ENCODE data around the gene IPMK. TPM values are rescaled to one million over a fixed set of nuclear protein-coding genes. Genes with fewer than 3 reads are reported as not detected.
A peak's percentile ranks its signal among the peaks of the same experiment; 100 is the strongest.

The IPMK gene
- total and polyA plus RNA-seq, 2 donors from 2014 or later: 1.7 to 5.0 TPM

- peak; percentile 96 for FAIRE-seq
- no peaks in the 10 kb centered on the region for H3K9me3 ChIP-seq (ENCODE audit: control insufficient read depth in 2 of 3, insufficient read depth in 1 of 3, low read length in 3 of 3)
- intact Hi-C loops (cut with DNase I): no loop called here
- no peaks in the 10 kb centered on the region for H3K4me1 ChIP-seq (ENCODE audit: control insufficient read depth in 2 of 3, insufficient read depth in 2 of 3, low read depth in 1 of 3, low read length in 3 of 3)
- peak; percentile 52 for TF ChIP-seq CTCF (IDR thresholded peaks at IDR 0.05; ENCODE audit: borderline replicate concordance, extremely low read depth, insufficient read depth)
- no peaks in the 10 kb centered on the region for H3K27me3 ChIP-seq (ENCODE audit: control insufficient read depth, insufficient read depth, low read length)
- no peak overlapping the region for H3K9ac ChIP-seq (ENCODE audit: low read length in 3 of 3)
- H3K36me3 ChIP-seq (ENCODE audit: control insufficient read depth in 2 of 3, insufficient read depth in 3 of 3, low read length in 3 of 3): no peaks in the 10 kb centered on the region
- DNase-seq: peak in 2 of 5 donors; percentile 4 to 56
- H3K27ac ChIP-seq (ENCODE audit: low read depth in 2 of 2, low read length in 2 of 2): no peak overlapping the region
- no peak overlapping the region for H3K4me3 ChIP-seq (ENCODE audit: low read length in 3 of 3)
Observed at GRCh38 chr10:58177362-58177947, 90.2 kb downstream of the IPMK start.

- H3K27me3 ChIP-seq (ENCODE audit: control insufficient read depth, insufficient read depth, low read length): no peaks in the 10 kb centered on the region
Observed at GRCh38 chr10:58175990-58176900, 91.4 kb downstream of the IPMK start.

GRCh38 chr10:58174831-58175230, 92.9 kb downstream of the IPMK start:
- no peak for DNase-seq
- Histone ChIP-seq H3K4me1 (ENCODE audit: control insufficient read depth in 2 of 3, insufficient read depth in 2 of 3, low read depth in 1 of 3, low read length in 3 of 3) (no peaks in the 10 kb centered on the region), H3K36me3 (ENCODE audit: control insufficient read depth in 2 of 3, insufficient read depth in 3 of 3, low read length in 3 of 3) (no peaks in the 10 kb centered on the region), H3K4me3 (ENCODE audit: low read length in 3 of 3) (no peak overlapping the region), H3K27ac (ENCODE audit: low read depth in 2 of 2, low read length in 2 of 2) (no peak overlapping the region), H3K9me3 (ENCODE audit: control insufficient read depth in 2 of 3, insufficient read depth in 1 of 3, low read length in 3 of 3) (no peaks in the 10 kb centered on the region), H3K27me3 (ENCODE audit: control insufficient read depth, insufficient read depth, low read length) (no peaks in the 10 kb centered on the region), H3K9ac (ENCODE audit: low read length in 3 of 3) (no peak overlapping the region)
- intact Hi-C loops (cut with DNase I): no loop called here
- no peak for FAIRE-seq
- TF ChIP-seq CTCF (IDR thresholded peaks at IDR 0.05; ENCODE audit: borderline replicate concordance, extremely low read depth, insufficient read depth): no peak

More at GRCh38 chr10:58175990-58176900, 91.4 kb downstream of the IPMK start:
- H3K27ac ChIP-seq (ENCODE audit: low read depth in 2 of 2, low read length in 2 of 2): no peak overlapping the region
- H3K9ac ChIP-seq (ENCODE audit: low read length in 3 of 3): no peak overlapping the region
- TF ChIP-seq CTCF (IDR thresholded peaks at IDR 0.05; ENCODE audit: borderline replicate concordance, extremely low read depth, insufficient read depth): no peak
- intact Hi-C loops (cut with DNase I): no loop called here
- no peaks in the 10 kb centered on the region for H3K4me1 ChIP-seq (ENCODE audit: control insufficient read depth in 2 of 3, insufficient read depth in 2 of 3, low read depth in 1 of 3, low read length in 3 of 3)
- DNase-seq: peak in 3 of 5 donors; percentile 14 to 77 (median 71)
- no peaks in the 10 kb centered on the region for H3K36me3 ChIP-seq (ENCODE audit: control insufficient read depth in 2 of 3, insufficient read depth in 3 of 3, low read length in 3 of 3)
- no peak overlapping the region for H3K4me3 ChIP-seq (ENCODE audit: low read length in 3 of 3)
- H3K9me3 ChIP-seq (ENCODE audit: control insufficient read depth in 2 of 3, insufficient read depth in 1 of 3, low read length in 3 of 3): no peaks in the 10 kb centered on the region
- FAIRE-seq: no peak
